ENCODE results near the gene WTIP. TPM values are rescaled to one million over a fixed set of nuclear protein-coding genes. Genes with fewer than 3 reads are reported as not detected.

The WTIP gene
- total RNA-seq, 2 donors from 2014 or later: 8.3 to 32.3 TPM

GRCh38 chr19:34523408-34523807 is 41.9 kb downstream of the WTIP start:
- no peaks in the 10 kb centered on the region for H3K4me1 ChIP-seq
- DNase-seq (ENCODE audit: low spot score): no peak
- no peaks in the 10 kb centered on the region for H3K27me3 ChIP-seq
- H3K36me3 ChIP-seq: no peaks in the 10 kb centered on the region
- H3K27ac ChIP-seq: no peak overlapping the region
- no peak overlapping the region for H3K4me3 ChIP-seq
- TF ChIP-seq, protein P1, sequence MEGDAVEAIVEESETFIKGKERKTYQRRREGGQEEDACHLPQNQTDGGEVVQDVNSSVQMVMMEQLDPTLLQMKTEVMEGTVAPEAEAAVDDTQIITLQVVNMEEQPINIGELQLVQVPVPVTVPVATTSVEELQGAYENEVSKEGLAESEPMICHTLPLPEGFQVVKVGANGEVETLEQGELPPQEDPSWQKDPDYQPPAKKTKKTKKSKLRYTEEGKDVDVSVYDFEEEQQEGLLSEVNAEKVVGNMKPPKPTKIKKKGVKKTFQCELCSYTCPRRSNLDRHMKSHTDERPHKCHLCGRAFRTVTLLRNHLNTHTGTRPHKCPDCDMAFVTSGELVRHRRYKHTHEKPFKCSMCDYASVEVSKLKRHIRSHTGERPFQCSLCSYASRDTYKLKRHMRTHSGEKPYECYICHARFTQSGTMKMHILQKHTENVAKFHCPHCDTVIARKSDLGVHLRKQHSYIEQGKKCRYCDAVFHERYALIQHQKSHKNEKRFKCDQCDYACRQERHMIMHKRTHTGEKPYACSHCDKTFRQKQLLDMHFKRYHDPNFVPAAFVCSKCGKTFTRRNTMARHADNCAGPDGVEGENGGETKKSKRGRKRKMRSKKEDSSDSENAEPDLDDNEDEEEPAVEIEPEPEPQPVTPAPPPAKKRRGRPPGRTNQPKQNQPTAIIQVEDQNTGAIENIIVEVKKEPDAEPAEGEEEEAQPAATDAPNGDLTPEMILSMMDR (IDR thresholded peaks at IDR 0.05): no peak
- no peaks in the 10 kb centered on the region for H3K9me3 ChIP-seq

DNA sequence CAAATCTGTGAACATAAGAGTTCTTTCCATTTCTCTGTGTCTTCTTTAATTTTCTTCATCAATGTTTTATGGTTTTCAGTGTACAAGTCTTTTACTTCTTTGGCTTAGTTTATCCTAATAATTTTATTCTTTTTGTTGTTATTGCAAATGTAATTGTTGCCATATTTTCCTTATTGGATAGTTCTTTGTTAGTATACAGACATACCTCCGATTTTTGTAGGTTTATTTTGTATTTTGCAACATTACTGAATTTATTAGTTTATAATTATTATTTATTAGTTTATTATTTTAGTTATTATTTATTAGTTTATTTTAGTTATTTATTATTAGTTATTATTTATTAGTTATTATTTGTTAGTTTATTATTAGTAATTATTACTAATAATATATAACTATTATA is 43.4 kb downstream of the WTIP start:
- TF ChIP-seq, protein P1 (IDR thresholded peaks at IDR 0.05): no peak
- no peaks in the 10 kb centered on the region for H3K4me1 ChIP-seq
- no peaks in the 10 kb centered on the region for H3K36me3 ChIP-seq
- H3K9me3 ChIP-seq: no peaks in the 10 kb centered on the region
- H3K27ac ChIP-seq: no peak overlapping the region
- H3K27me3 ChIP-seq: no peaks in the 10 kb centered on the region
- DNase-seq (ENCODE audit: low spot score): no peak
- H3K4me3 ChIP-seq: no peak overlapping the region

DNA sequence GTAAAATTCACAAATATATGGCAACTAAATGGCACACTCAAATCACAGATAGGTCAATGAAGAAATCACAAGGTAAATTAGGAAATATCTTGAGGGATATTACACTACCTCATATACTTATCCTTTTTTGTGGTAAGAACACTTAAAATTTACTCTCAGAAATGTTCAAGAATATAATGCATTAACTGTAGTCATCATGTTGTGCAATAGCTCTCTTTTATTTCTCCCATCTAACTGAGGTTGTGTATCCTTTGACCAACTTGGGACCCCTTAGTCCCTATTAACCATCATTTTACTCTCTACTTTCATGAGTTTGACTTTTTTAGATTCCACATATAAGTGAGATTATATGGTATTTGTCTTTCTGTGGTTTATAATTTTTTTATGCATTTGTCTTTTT is 52.6 kb downstream of the WTIP start:
- Histone ChIP-seq H3K36me3 (no peaks in the 10 kb centered on the region), H3K27ac (no peak overlapping the region), H3K4me3 (no peak overlapping the region), H3K9me3 (no peaks in the 10 kb centered on the region), H3K4me1 (no peaks in the 10 kb centered on the region), H3K27me3 (no peaks in the 10 kb centered on the region)
- TF ChIP-seq, protein P1 (IDR thresholded peaks at IDR 0.05): no peak
- no peak for DNase-seq (ENCODE audit: low spot score)

- TF ChIP-seq, protein P1 (IDR thresholded peaks at IDR 0.05): no peak
- no peaks in the 10 kb centered on the region for H3K36me3 ChIP-seq
These were observed 57.8 kb downstream of the WTIP start for GRCh38 chr19:34539396-34539795.

GRCh38 chr19:34540811-34541557 is 59.4 kb downstream of the WTIP start:
- H3K27ac ChIP-seq: no peak overlapping the region
- no peaks in the 10 kb centered on the region for H3K27me3 ChIP-seq
- H3K4me1 ChIP-seq: no peaks in the 10 kb centered on the region
- TF ChIP-seq, protein P1 (IDR thresholded peaks at IDR 0.05): no peak
- no peak overlapping the region for H3K4me3 ChIP-seq
- DNase-seq (ENCODE audit: low spot score): no peak
- H3K36me3 ChIP-seq: no peaks in the 10 kb centered on the region
- peaks cover 0 to 8% of the 10 kb centered on the region in 2 donors for H3K9me3 ChIP-seq

More at GRCh38 chr19:34539396-34539795, 57.8 kb downstream of the WTIP start:
- peaks cover 0 to 8% of the 10 kb centered on the region in 2 donors for H3K9me3 ChIP-seq
- DNase-seq (ENCODE audit: low spot score): no peak
- H3K27me3 ChIP-seq: no peaks in the 10 kb centered on the region
- no peaks in the 10 kb centered on the region for H3K4me1 ChIP-seq
- H3K4me3 ChIP-seq: no peak overlapping the region
- H3K27ac ChIP-seq: no peak overlapping the region

- Histone ChIP-seq H3K9me3 (peaks cover 0 to 11% of the 10 kb centered on the region in 2 donors), H3K4me3 (no peak overlapping the region), H3K36me3 (no peaks in the 10 kb centered on the region), H3K4me1 (no peaks in the 10 kb centered on the region), H3K27me3 (no peaks in the 10 kb centered on the region), H3K27ac (no peak overlapping the region)
- TF ChIP-seq, protein P1 (IDR thresholded peaks at IDR 0.05): no peak
- no peak for DNase-seq (ENCODE audit: low spot score)
These were observed 68.3 kb downstream of the WTIP start for GRCh38 chr19:34549833-34550232.

Measured in right atrium auricular region (tissue), 2 donors.